SK-N-SH treated with all-trans-retinoic acid at 6 μM for 48 hours (cell line): ENCODE results near the gene EFCAB5.

Experiments
- ATAC-seq: fragments of 200-7000 bp; cut with Tn5 transposase; 3 replicates; pipeline ENCODE4 v1.9.1; 2020; ENCODE audit warnings: mild to moderate bottlenecking, moderate library complexity
- ARNTL ChIP-seq: fragments of 450-650 bp; formaldehyde crosslinking; IDR thresholded peaks from 2 replicates; pipeline ENCODE4 v1.5.0; 2020; ENCODE audit warnings: low read depth, mild to moderate bottlenecking, moderate library complexity, borderline replicate concordance
- BACH2 ChIP-seq: fragments of 250-450 bp; sonication (Bioruptor Pico); IDR thresholded peaks from 2 replicates; pipeline ENCODE4 v1.9.0; 2021; ENCODE audit warnings: mild to moderate bottlenecking, borderline replicate concordance
- CREB5 ChIP-seq: fragments of 250-450 bp; sonication (Bioruptor Pico); IDR thresholded peaks from 2 replicates; pipeline ENCODE4 v1.5.1; 2020; ENCODE audit warnings: low read depth, mild to moderate bottlenecking, moderate library complexity
- CSDC2 ChIP-seq: fragments of 250-450 bp; sonication (Bioruptor Pico); IDR thresholded peaks from 2 replicates; pipeline ENCODE4 v1.5.0; 2020; ENCODE audit warnings: mild to moderate bottlenecking, moderate library complexity
- CSRNP3 ChIP-seq: fragments of 250-450 bp; sonication (Bioruptor Pico); IDR thresholded peaks from 2 replicates; pipeline ENCODE4 v1.5.1; 2021; ENCODE audit warnings: mild to moderate bottlenecking, moderate library complexity
- ESRRG ChIP-seq: fragments of 250-450 bp; sonication (Bioruptor Pico); IDR thresholded peaks from 2 replicates; pipeline ENCODE4 v1.6.1; 2021; ENCODE audit warnings: mild to moderate bottlenecking
- GLIS3 ChIP-seq: fragments of 250-450 bp; sonication (Bioruptor Pico); IDR thresholded peaks from 2 replicates; pipeline ENCODE4 v1.5.0; 2020; ENCODE audit warnings: mild to moderate bottlenecking, moderate library complexity
- ISL1 ChIP-seq: fragments of 250-450 bp; sonication (Bioruptor Pico); IDR thresholded peaks from 2 replicates; pipeline ENCODE4 v2.1.2; 2022; ENCODE audit warnings: mild to moderate bottlenecking, moderate library complexity
- PATZ1 ChIP-seq: fragments of 250-450 bp; sonication (Bioruptor Pico); IDR thresholded peaks from 2 replicates; pipeline ENCODE4 v1.8.0; 2020; ENCODE audit warnings: mild to moderate bottlenecking, moderate library complexity, borderline replicate concordance
- POU6F1 ChIP-seq: fragments of 250-450 bp; sonication (Bioruptor Pico); IDR thresholded peaks from 2 replicates; pipeline ENCODE4 v1.8.0; 2021; ENCODE audit warnings: low read depth, mild to moderate bottlenecking, moderate library complexity, borderline replicate concordance
- RARB ChIP-seq: fragments of 250-450 bp; sonication (Bioruptor Pico); IDR thresholded peaks from 2 replicates; pipeline ENCODE4 v1.8.0; 2021; ENCODE audit warnings: mild to moderate bottlenecking, moderate library complexity
- TCF4 ChIP-seq: fragments of 250-450 bp; sonication (Bioruptor Pico); IDR thresholded peaks from 2 replicates; pipeline ENCODE4 v1.8.0; 2021; ENCODE audit warnings: mild to moderate bottlenecking, moderate library complexity, borderline replicate concordance
- TOX ChIP-seq: fragments of 250-450 bp; sonication (Bioruptor Pico); IDR thresholded peaks from 2 replicates; pipeline ENCODE4 v1.8.0; 2021; ENCODE audit warnings: mild to moderate bottlenecking, moderate library complexity, borderline replicate concordance
- TSHZ2 ChIP-seq: fragments of 250-450 bp; sonication (Bioruptor Pico); IDR thresholded peaks from 2 replicates; pipeline ENCODE4 v1.5.0; 2020; ENCODE audit warnings: mild to moderate bottlenecking, moderate library complexity
- ZC3H10 ChIP-seq: fragments of 250-450 bp; sonication (Bioruptor Pico); IDR thresholded peaks from 2 replicates; pipeline ENCODE4 v1.5.1; 2021; ENCODE audit warnings: mild to moderate bottlenecking, moderate library complexity
- ZFP30 ChIP-seq: fragments of 450-650 bp; formaldehyde crosslinking; IDR thresholded peaks from 2 replicates; pipeline ENCODE4 v1.5.0; 2022; ENCODE audit warnings: mild to moderate bottlenecking, moderate library complexity
- ZNF565 ChIP-seq: fragments of 450-650 bp; formaldehyde crosslinking; conservative IDR thresholded peaks from 2 replicates; pipeline ENCODE4 v1.5.0; 2020; ENCODE audit warnings: low read depth, mild to moderate bottlenecking, moderate library complexity

Gene EFCAB5

GRCh38 chr17:29918016-29918415 is 23.4 kb upstream of the EFCAB5 start:
- no peak for ATAC-seq
- no peak for TF ChIP-seq ZNF565 (CRISPR knock-in tag)
- TF ChIP-seq GLIS3 (CRISPR knock-in tag), result no peak

GRCh38 chr17:29918922-29919856 is 22.2 kb upstream of the EFCAB5 start:
- peak; percentile 52 for TF ChIP-seq ISL1 (CRISPR knock-in tag)
- TF ChIP-seq TCF4 (CRISPR knock-in tag), result no peak
- peak; percentile 92 for ATAC-seq

GRCh38 chr17:29924786-29925185 is 16.6 kb upstream of the EFCAB5 start:
- no peak for TF ChIP-seq ZNF565 (CRISPR knock-in tag)
- no peak for TF ChIP-seq RARB
- TF ChIP-seq TOX (CRISPR knock-in tag), result no peak
- no peak for TF ChIP-seq ZFP30
- no peak for TF ChIP-seq CREB5 (CRISPR knock-in tag)
- no peak for TF ChIP-seq BACH2 (CRISPR knock-in tag)
- no peak for TF ChIP-seq ARNTL (CRISPR knock-in tag)
- no peak for TF ChIP-seq POU6F1 (CRISPR knock-in tag)
- TF ChIP-seq ZC3H10, result no peak
- TF ChIP-seq ESRRG, result no peak
- TF ChIP-seq PATZ1 (CRISPR knock-in tag), result no peak
- TF ChIP-seq CSRNP3, result no peak
- ATAC-seq, result no peak

GRCh38 chr17:29927546-29927945 is 13.9 kb upstream of the EFCAB5 start:
- no peak for TF ChIP-seq POU6F1 (CRISPR knock-in tag)
- TF ChIP-seq TSHZ2 (CRISPR knock-in tag), result no peak
- TF ChIP-seq BACH2 (CRISPR knock-in tag), result no peak
- no peak for TF ChIP-seq CSDC2 (CRISPR knock-in tag)
- TF ChIP-seq PATZ1 (CRISPR knock-in tag), result no peak
- TF ChIP-seq GLIS3 (CRISPR knock-in tag), result no peak
- no peak for ATAC-seq
